Measurements from ENCODE around the gene PPM1B. TPM values are rescaled to one million over a fixed set of nuclear protein-coding genes. Genes with fewer than 3 reads are reported as not detected.

PPM1B gene
- total and polyA plus RNA-seq, 8 donors: 37.5 to 66.2 (median 57.0) TPM

- Histone ChIP-seq H3K4me3 (no peak overlapping the region), H3K27me3 (no peaks in the 10 kb centered on the region), H3K27ac (peak overlapping the region in 1 of 2 donors; percentile 55), H3K9me3 (no peaks in the 10 kb centered on the region), H3K4me1 (peaks cover 0 to 89% of the 10 kb centered on the region in 2 donors), H3K36me3 (no peaks in the 10 kb centered on the region)
- intact Hi-C loops (cut with DNase I): no loop called here
- ATAC-seq: peak; percentile 47
- TF ChIP-seq CTCF (IDR thresholded peaks at IDR 0.05): no peak
- no peak for DNase-seq
These were observed 18.1 kb downstream of the PPM1B start for GRCh38 chr2:44186810-44187209.

GRCh38 chr2:44187251-44187650 is 18.6 kb downstream of the PPM1B start:
- Histone ChIP-seq H3K27ac (peak overlapping the region in 1 of 2 donors; percentile 55), H3K27me3 (no peaks in the 10 kb centered on the region), H3K9me3 (no peaks in the 10 kb centered on the region), H3K36me3 (no peaks in the 10 kb centered on the region), H3K4me1 (peaks cover 0 to 92% of the 10 kb centered on the region in 2 donors), H3K4me3 (no peak overlapping the region)
- intact Hi-C loops (cut with DNase I): no loop called here
- ATAC-seq (no peak), DNase-seq (no peak)
- TF ChIP-seq CTCF (IDR thresholded peaks at IDR 0.05): no peak

- Histone ChIP-seq H3K4me1 (peaks cover 0 to 81% of the 10 kb centered on the region in 2 donors), H3K4me3 (no peak overlapping the region), H3K36me3 (no peaks in the 10 kb centered on the region), H3K9me3 (no peaks in the 10 kb centered on the region), H3K27me3 (no peaks in the 10 kb centered on the region), H3K27ac (no peak overlapping the region)
- ATAC-seq: no peak
- no peak for DNase-seq
- intact Hi-C loops (cut with DNase I): no loop called here
- TF ChIP-seq CTCF (IDR thresholded peaks at IDR 0.05): no peak
These were observed 20.0 kb downstream of the PPM1B start for GRCh38 chr2:44188696-44189095.

GRCh38 chr2:44189104-44189503 is 20.4 kb downstream of the PPM1B start:
- intact Hi-C loops (cut with DNase I): no loop called here
- H3K27me3 ChIP-seq: no peaks in the 10 kb centered on the region
- H3K36me3 ChIP-seq: no peaks in the 10 kb centered on the region
- no peak for DNase-seq
- H3K27ac ChIP-seq: no peak overlapping the region
- H3K4me1 ChIP-seq: peaks cover 0 to 77% of the 10 kb centered on the region in 2 donors
- no peak for TF ChIP-seq CTCF (IDR thresholded peaks at IDR 0.05)
- no peaks in the 10 kb centered on the region for H3K9me3 ChIP-seq
- ATAC-seq: no peak
- H3K4me3 ChIP-seq: no peak overlapping the region

- ATAC-seq (no peak), DNase-seq (peak in 2 of 4 donors; percentile 21 to 25)
- no peaks in the 10 kb centered on the region for H3K27me3 ChIP-seq
- H3K4me1 ChIP-seq: peaks cover 0 to 73% of the 10 kb centered on the region in 2 donors
- intact Hi-C loops (cut with DNase I): no loop called here
- no peaks in the 10 kb centered on the region for H3K9me3 ChIP-seq
- H3K4me3 ChIP-seq: no peak overlapping the region
- no peak for TF ChIP-seq CTCF (IDR thresholded peaks at IDR 0.05)
- no peaks in the 10 kb centered on the region for H3K36me3 ChIP-seq
- H3K27ac ChIP-seq: no peak overlapping the region
These were observed 21.9 kb downstream of the PPM1B start for GRCh38 chr2:44190526-44190925.

All from left lung (tissue), 10 donors.